Endothelial cell of umbilical vein (primary cell): Measurements from ENCODE around the gene PCDHB15. TPM values are rescaled to one million over a fixed set of nuclear protein-coding genes. Genes with fewer than 3 reads are reported as not detected.

Experiments used
- BruUV-seq: library from RNA; stranded (reverse); fragments of 400-500 nt; replicated peaks from 2 replicates; lab custom pipeline; 2021; lab: Mats Ljungman, UMichigan
- CTCF ChIA-PET: fragments of 300-600, 350-600 bp; sonication (Branson Sonifier 250); formaldehyde crosslinking; loops from one replicate; lab custom pipeline; 2021; ENCODE audit warnings: antibody characterized with exemption, inconsistent platforms; lab: Charles Lee
- POLR2A ChIA-PET: fragments of 300-600, 350-600 bp; sonication (Branson Sonifier 250); formaldehyde crosslinking; loops from one replicate; lab custom pipeline; 2021; ENCODE audit warnings: antibody characterized with exemption, inconsistent platforms; lab: Charles Lee
- DNase-seq: peaks from one replicate; pipeline ENCODE4 v3.0.0-alpha.2; 2011; ENCODE audit warnings: low read depth, low spot score
- FAIRE-seq: peaks from 2 replicates; lab custom pipeline; 2011; peaks lifted over from hg19 to GRCh38; lab: Jason Lieb, UNC
- H2AFZ ChIP-seq: 2 replicates; pipeline ENCODE4 v1.6.0; 2012; ENCODE audit warnings: low read depth, low read length, control low read depth, inconsistent platforms
- H3K27ac ChIP-seq: 2 replicates; pipeline ENCODE4 v1.5.1; 2011; ENCODE audit warnings: low read depth, mild to moderate bottlenecking, control low read depth, low read length, moderate library complexity; ENCODE audit not compliant: insufficient read depth
- H3K27me3 ChIP-seq, 2 experiments: 2 replicates each; pipeline versions ENCODE4 v1.6.0 to v1.6.1; 2011; ENCODE audit warnings: low read length in 2 of 2, mixed read lengths in 1 of 2; ENCODE audit not compliant: control insufficient read depth in 2 of 2, insufficient read depth in 2 of 2
- H3K36me3 ChIP-seq, 2 experiments: 2 replicates in 1 of 2; 3 replicates in 1 of 2; pipeline ENCODE4 v1.5.1; 2011; ENCODE audit warnings: low read length in 2 of 2, mild to moderate bottlenecking in 1 of 2, moderate library complexity in 1 of 2; ENCODE audit not compliant: control insufficient read depth in 2 of 2, insufficient read depth in 2 of 2; ENCODE audit errors: extremely low read depth in 1 of 2
- H3K4me1 ChIP-seq: 3 replicates; pipeline ENCODE4 v1.5.1; 2011; ENCODE audit warnings: mild to moderate bottlenecking, low read length; ENCODE audit not compliant: control insufficient read depth, insufficient read depth; ENCODE audit errors: extremely low read depth
- H3K4me2 ChIP-seq: 2 replicates; pipeline ENCODE4 v1.6.1; 2011; ENCODE audit warnings: low read length, control low read depth, mixed read lengths; ENCODE audit not compliant: insufficient read depth
- H3K4me3 ChIP-seq, 3 experiments: fragments of 200-600 bp in 1 of 3; sonication (generic), shearing (Covaris generic) in 1 of 3; replicated peaks in 1 of 3; 2 replicates each; pipeline ENCODE4 v1.5.1; 2011 to 2016; ENCODE audit warnings: control low read depth in 3 of 3, low read length in 3 of 3, mild to moderate bottlenecking in 2 of 3, inconsistent platforms in 1 of 3, low read depth in 1 of 3, moderate library complexity in 1 of 3; ENCODE audit not compliant: insufficient read depth in 1 of 3
- H3K79me2 ChIP-seq: 2 replicates; pipeline ENCODE4 v1.6.0; 2012; ENCODE audit warnings: low read length, inconsistent platforms; ENCODE audit not compliant: control insufficient read depth, insufficient read depth
- H3K9ac ChIP-seq: replicated peaks from 2 replicates; pipeline ENCODE3; 2011; ENCODE audit warnings: low read length, control low read depth; ENCODE audit not compliant: insufficient read depth; ENCODE audit errors: extremely low read depth
- H3K9me1 ChIP-seq: replicated peaks from 3 replicates; pipeline ENCODE4 v1.6.0; 2011; ENCODE audit warnings: mild to moderate bottlenecking, low read length; ENCODE audit not compliant: control insufficient read depth, insufficient read depth; ENCODE audit errors: extremely low read depth
- H3K9me3 ChIP-seq: replicated peaks from 2 replicates; pipeline ENCODE4 v1.5.1; 2012; ENCODE audit warnings: low read length, inconsistent platforms; ENCODE audit not compliant: control insufficient read depth, insufficient read depth
- H4K20me1 ChIP-seq: replicated peaks from 2 replicates; pipeline ENCODE3; 2011; ENCODE audit warnings: mild to moderate bottlenecking, low read length; ENCODE audit not compliant: control insufficient read depth, insufficient read depth; ENCODE audit errors: extremely low read depth
- CTCF ChIP-seq, 2 donors: IDR thresholded peaks; 1 replicate in 1 of 2; 2 replicates in 1 of 2; pipeline ENCODE4 v1.5.1; 2011; ENCODE audit warnings: low read length in 2 of 2, mild to moderate bottlenecking in 2 of 2, moderate library complexity in 2 of 2, control low read depth in 1 of 2, inconsistent platforms in 1 of 2, low read depth in 1 of 2; ENCODE audit not compliant: insufficient read depth in 1 of 2; ENCODE audit errors: extremely low read depth in 1 of 2
- EZH2 ChIP-seq: IDR thresholded peaks from 2 replicates; pipeline ENCODE4 v1.6.1; 2012; ENCODE audit warnings: borderline replicate concordance, low read depth, mild to moderate bottlenecking, moderate library complexity, low read length, inconsistent platforms; ENCODE audit not compliant: severe bottlenecking
- FOS ChIP-seq: IDR thresholded peaks from 2 replicates; pipeline ENCODE4 v1.6.1; 2011; ENCODE audit warnings: mild to moderate bottlenecking, low read length, moderate library complexity, borderline replicate concordance; ENCODE audit not compliant: insufficient read depth
- GATA2 ChIP-seq: IDR thresholded peaks from 2 replicates; pipeline ENCODE4 v1.7.0; 2011; ENCODE audit warnings: low read depth, mild to moderate bottlenecking, moderate library complexity, mixed read lengths, low read length; ENCODE audit not compliant: insufficient read length, insufficient read depth
- JUN ChIP-seq: IDR thresholded peaks from 2 replicates; pipeline ENCODE4 v1.6.1; 2011; ENCODE audit warnings: borderline replicate concordance, low read depth; ENCODE audit not compliant: insufficient read length, insufficient read depth
- MYC ChIP-seq: IDR thresholded peaks from one replicate; pipeline ENCODE4 v1.6.1; 2011; ENCODE audit warnings: mild to moderate bottlenecking, low read depth, low read length
- POLR2A ChIP-seq: IDR thresholded peaks from 2 replicates; pipeline ENCODE4 v1.6.1; 2012; ENCODE audit warnings: low read depth, mild to moderate bottlenecking, control low read depth, low read length
- POLR2AphosphoS5 ChIP-seq: IDR thresholded peaks from 2 replicates; pipeline ENCODE4 v1.6.1; 2012; ENCODE audit warnings: low read depth, mild to moderate bottlenecking, control low read depth, low read length, moderate library complexity; ENCODE audit not compliant: insufficient read depth
- dilution Hi-C: fragments of 300-500 bp; cut with MboI; formaldehyde crosslinking; loops from one replicate; pipeline ENCODE4 v1.15.0; 2019; ENCODE audit warnings: low sequenced_read_pairs; ENCODE audit not compliant: extremely low pct_ligation_motif_present
- intact Hi-C: fragments of 100-400 bp; cut with micrococcal nuclease; formaldehyde crosslinking; loops from one replicate; pipeline ENCODE4 v1.10.0; 2022
- polyA plus RNA-seq, 4 experiments: library from polyadenylated mRNA; depleted of rRNA in 3 of 4; stranded (reverse) in 3 of 4; unstranded in 1 of 4; fragments of >200 nt; gene quantifications; 2 replicates each; pipeline versions ENCODE4 v1.2.1 to v1.2.3, GENCODE V29; 2011 to 2012; ENCODE audit warnings: missing spikeins in 1 of 4
- total RNA-seq: library from RNA; stranded (reverse); gene quantifications from 2 replicates; pipeline ENCODE4 v1.2.3, GENCODE V29; 2021
- TF ChIP-seq, protein P1 (sequence below): IDR thresholded peaks from 2 replicates; pipeline ENCODE4 v1.6.1; 2011; ENCODE audit not compliant: insufficient read depth, insufficient read length

The PCDHB15 gene
- total and polyA plus RNA-seq, 2 donors (not counting 3 experiments of a cell fraction or from before 2014, with no cell fraction given), result 0.55 to 0.69 TPM

GRCh38 chr5:141269195-141269594 is 24.0 kb downstream of the PCDHB15 start:
- dilution Hi-C loops (no loop called here), intact Hi-C loops (no loop called here)
- Histone ChIP-seq H3K9me3 (peaks cover 3% of the 10 kb centered on the region), H3K79me2 (no peaks in the 10 kb centered on the region), H4K20me1 (no peaks in the 10 kb centered on the region), H3K4me1 (no peaks in the 10 kb centered on the region), H3K4me2 (no peak overlapping the region), H3K9ac (no peak overlapping the region), H2AFZ (no peak overlapping the region), H3K4me3 (no peak overlapping the region), H3K36me3 (no peaks in the 10 kb centered on the region), H3K9me1 (no peaks in the 10 kb centered on the region), H3K27ac (no peak overlapping the region), H3K27me3 (no peaks in the 10 kb centered on the region)
- no peak for TF ChIP-seq CTCF (IDR thresholded peaks at IDR 0.05; ENCODE audit: extremely low read depth in 1 of 2, insufficient read depth in 1 of 2, low read depth in 1 of 2, low read length in 2 of 2)
- no peak for TF ChIP-seq JUN
- no peak for TF ChIP-seq POLR2AphosphoS5
- TF ChIP-seq, protein P1, sequence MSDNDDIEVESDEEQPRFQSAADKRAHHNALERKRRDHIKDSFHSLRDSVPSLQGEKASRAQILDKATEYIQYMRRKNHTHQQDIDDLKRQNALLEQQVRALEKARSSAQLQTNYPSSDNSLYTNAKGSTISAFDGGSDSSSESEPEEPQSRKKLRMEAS, result no peak
- TF ChIP-seq GATA2, result no peak
- TF ChIP-seq FOS, result no peak
- no peak for TF ChIP-seq MYC
- no peak for TF ChIP-seq POLR2A
- TF ChIP-seq EZH2, result no peak
- BruUV-seq, result no TSS peak
- DNase-seq (no peak), FAIRE-seq (no peak)
- ChIA-PET CTCF (no interaction called here), POLR2A (no interaction called here)
